Heart right ventricle (tissue), 16 donors: Measurements from ENCODE around the gene ADAT2. TPM values are rescaled to one million over a fixed set of nuclear protein-coding genes. Genes with fewer than 3 reads are reported as not detected.
"Not testable (repeated sequence)": the region's sequence is repeated elsewhere in the genome, so short reads cannot be mapped to it uniquely, and the experiment has no call there.

Source experiments
- ATAC-seq, 8 donors: fragments of 200-7000 bp; cut with Tn5 transposase; one replicate each; pipeline ENCODE4 v1.9.1; 2020; ENCODE audit warnings: mild to moderate bottlenecking in 8 of 8, moderate library complexity in 8 of 8, moderate number of reproducible peaks in 1 of 8
- DNase-seq, 2 donors: peaks; one replicate each; pipeline ENCODE4 v3.0.0-alpha.2; 2020
- H3K27ac ChIP-seq, 10 donors: fragments of 200-600 bp; sonication (generic) in 2 of 10; one replicate each; pipeline versions ENCODE4 v1.5.0 to v1.8.0; 2020 to 2022; ENCODE audit warnings: mild to moderate bottlenecking in 3 of 10
- H3K27me3 ChIP-seq, 7 donors: fragments of 200-600 bp; one replicate each; pipeline ENCODE4 v1.8.0; 2021 to 2022; ENCODE audit warnings: mild to moderate bottlenecking in 2 of 7
- H3K36me3 ChIP-seq, 9 donors: fragments of 200-600 bp; sonication (generic) in 1 of 9; one replicate each; pipeline versions ENCODE4 v1.5.0 to v1.8.0; 2020 to 2022; ENCODE audit warnings: mild to moderate bottlenecking in 2 of 9
- H3K4me1 ChIP-seq, 9 donors: fragments of 200-600 bp; sonication (generic) in 1 of 9; one replicate each; pipeline versions ENCODE4 v1.5.0 to v1.8.0; 2020 to 2022; ENCODE audit warnings: mild to moderate bottlenecking in 4 of 9
- H3K4me3 ChIP-seq, 10 donors: fragments of 200-600 bp; sonication (generic) in 2 of 10; one replicate each; pipeline versions ENCODE4 v1.5.0 to v1.8.0; 2020 to 2022; ENCODE audit warnings: mild to moderate bottlenecking in 7 of 10, moderate library complexity in 2 of 10
- H3K9me3 ChIP-seq, 11 donors: fragments of 200-600 bp in 10 of 11; sonication (generic) in 2 of 11; one replicate each; pipeline versions ENCODE4 v1.5.0 to v1.8.0; 2013 to 2022; ENCODE audit warnings: mild to moderate bottlenecking in 2 of 11, control low read depth in 1 of 11, moderate library complexity in 1 of 11
- WGBS, 2 donors: extraction: QIAGEN DNeasy Blood & Tissue Kit; methylation state at CpG; one replicate each; pipeline ENCODE4 v1.1.7; 2013; ENCODE audit warnings: inconsistent platforms in 1 of 2; 5-methylcytosine and 5-hydroxymethylcytosine counted together
- intact Hi-C, 10 donors: fragments of 100-400 bp; cut with DNase I; formaldehyde crosslinking; loops; one replicate each; pipeline versions ENCODE4 v1.11.1 to v1.14.2; 2022
- polyA plus RNA-seq, 2 donors: library from polyadenylated mRNA; stranded (reverse); fragments of 200-250 nt; gene quantifications; one replicate each; pipeline ENCODE4 v1.2.3, GENCODE V29; 2013
- total RNA-seq, 10 donors: library from RNA; stranded (reverse); fragmentation: NEBNext Ultra II Directional in 3 of 10; extraction: Animal tissue kit (Norgen Biotek cat#: 25700) in 3 of 10; gene quantifications; one replicate each; pipeline versions ENCODE4 v1.2.1 to v1.2.4, GENCODE V29; 2021 to 2023
- TF ChIP-seq, protein P1 (sequence below), 9 donors: fragments of 200-600 bp; sonication (generic) in 2 of 9; IDR thresholded peaks; one replicate each; pipeline versions ENCODE4 v1.5.0 to v1.8.0; 2021 to 2022; ENCODE audit warnings: antibody characterized with exemption in 9 of 9, mild to moderate bottlenecking in 5 of 9, moderate library complexity in 1 of 9
- donor health status: Arrhythmogenic right ventricular cardiomyopathy.
- donor health status: ischemic (EF 13 %, LVEDD 7.1; RV severe dilation, severe dysfunction).
- donor health status: healthy with polysubstance abuse.
- donor health status: DM: no; HTN: yes; CAD: no.
- donor health status: DM: no; HTN: no; CAD: no.
- donor health status: ischemic (EF 25% LVEDD 6.9; RV normal size, moderate dysfunction).
- donor health status: ischemic (EF 25% LVEDD 5.7; RV mildly dilated, moderate dysfunction).
- donor health status: healthy.
- donor health status: DM: yes; HTN: yes; CAD: no.
- donor health status: Ischemic cardiomyopathy.
- donor health status: ischemic (EF 35%, LVEDD 5.7; RV mildly dilated, moderate dysfunction).
- donor health status: nonischemic (EF 11% LVEDD 7.7; RV severe dilation, severe dysfunction).
- donor health status: DM: yes; HTN: yes; CAD: no.
- donor health status: PGD.
- donor health status: ischemic (EF 29% LVEDD 5.4; RV normal size, mild dysfunction).
- donor health status: nonischemic (EF 23%, LVEDD 6.1; RV moderate dilation, normal function).

The ADAT2 gene
- total and polyA plus RNA-seq, 12 donors = 0.98 to 4.3 (median 1.5) TPM

DNA sequence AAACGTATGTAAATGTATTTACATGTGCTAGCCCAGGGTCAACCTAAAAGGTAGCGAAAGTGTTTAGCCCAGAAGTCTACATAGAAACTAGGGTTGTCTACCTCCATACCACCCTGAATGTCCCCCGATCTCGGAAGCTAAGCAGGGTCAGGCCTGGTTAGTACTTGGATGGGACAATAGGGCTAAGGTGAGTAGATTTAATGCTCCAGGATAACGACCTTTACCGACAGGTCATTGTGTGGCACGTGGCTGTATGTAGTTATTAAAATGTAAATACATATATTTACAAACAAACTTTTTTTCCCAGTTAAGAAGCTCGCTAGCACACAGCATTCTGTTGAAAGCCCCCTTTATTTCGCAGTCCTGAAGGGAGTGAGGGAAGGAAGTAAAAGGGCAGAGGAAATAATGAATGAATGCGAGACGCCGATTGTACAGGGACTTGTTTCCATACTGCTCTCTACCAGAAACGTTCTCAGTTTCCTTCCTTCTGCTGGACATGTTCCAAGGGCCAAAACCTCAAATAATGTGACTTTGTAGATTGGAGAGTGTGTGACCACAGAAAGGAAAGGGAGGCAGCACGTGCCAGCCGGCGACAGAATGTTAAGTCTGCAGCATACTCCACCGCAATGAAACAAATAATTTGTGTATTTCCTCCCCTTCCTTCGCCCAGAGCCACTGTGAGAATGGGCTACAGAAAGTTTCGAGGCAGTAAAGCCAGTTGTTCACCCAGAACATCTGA, 612 bp downstream of the ADAT2 start:
- Histone ChIP-seq H3K4me3 (peak overlapping the region; percentile 54 to 86 (median 70)), H3K27ac (peak overlapping the region in 9 of 10 donors; percentile 57 to 85 (median 78)), H3K9me3 (no peaks in the 10 kb centered on the region), H3K4me1 (peaks cover 3 to 29% (median 22%) of the 10 kb centered on the region in 9 donors), H3K36me3 (peaks cover 0 to 12% (median 0%) of the 10 kb centered on the region in 9 donors), H3K27me3 (no peaks in the 10 kb centered on the region)
- TF ChIP-seq, protein P1, sequence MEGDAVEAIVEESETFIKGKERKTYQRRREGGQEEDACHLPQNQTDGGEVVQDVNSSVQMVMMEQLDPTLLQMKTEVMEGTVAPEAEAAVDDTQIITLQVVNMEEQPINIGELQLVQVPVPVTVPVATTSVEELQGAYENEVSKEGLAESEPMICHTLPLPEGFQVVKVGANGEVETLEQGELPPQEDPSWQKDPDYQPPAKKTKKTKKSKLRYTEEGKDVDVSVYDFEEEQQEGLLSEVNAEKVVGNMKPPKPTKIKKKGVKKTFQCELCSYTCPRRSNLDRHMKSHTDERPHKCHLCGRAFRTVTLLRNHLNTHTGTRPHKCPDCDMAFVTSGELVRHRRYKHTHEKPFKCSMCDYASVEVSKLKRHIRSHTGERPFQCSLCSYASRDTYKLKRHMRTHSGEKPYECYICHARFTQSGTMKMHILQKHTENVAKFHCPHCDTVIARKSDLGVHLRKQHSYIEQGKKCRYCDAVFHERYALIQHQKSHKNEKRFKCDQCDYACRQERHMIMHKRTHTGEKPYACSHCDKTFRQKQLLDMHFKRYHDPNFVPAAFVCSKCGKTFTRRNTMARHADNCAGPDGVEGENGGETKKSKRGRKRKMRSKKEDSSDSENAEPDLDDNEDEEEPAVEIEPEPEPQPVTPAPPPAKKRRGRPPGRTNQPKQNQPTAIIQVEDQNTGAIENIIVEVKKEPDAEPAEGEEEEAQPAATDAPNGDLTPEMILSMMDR (IDR thresholded peaks at IDR 0.05) = no peak
- 6 to 8% methylated on average over 19 of the region's 19 CpGs for WGBS, 2 donors
- DNase-seq = peak in 1 of 2 donors; percentile 12
- intact Hi-C loops = no loop called here
- peak in 6 of 8 donors; percentile 1 to 23 (median 16) for ATAC-seq

DNA sequence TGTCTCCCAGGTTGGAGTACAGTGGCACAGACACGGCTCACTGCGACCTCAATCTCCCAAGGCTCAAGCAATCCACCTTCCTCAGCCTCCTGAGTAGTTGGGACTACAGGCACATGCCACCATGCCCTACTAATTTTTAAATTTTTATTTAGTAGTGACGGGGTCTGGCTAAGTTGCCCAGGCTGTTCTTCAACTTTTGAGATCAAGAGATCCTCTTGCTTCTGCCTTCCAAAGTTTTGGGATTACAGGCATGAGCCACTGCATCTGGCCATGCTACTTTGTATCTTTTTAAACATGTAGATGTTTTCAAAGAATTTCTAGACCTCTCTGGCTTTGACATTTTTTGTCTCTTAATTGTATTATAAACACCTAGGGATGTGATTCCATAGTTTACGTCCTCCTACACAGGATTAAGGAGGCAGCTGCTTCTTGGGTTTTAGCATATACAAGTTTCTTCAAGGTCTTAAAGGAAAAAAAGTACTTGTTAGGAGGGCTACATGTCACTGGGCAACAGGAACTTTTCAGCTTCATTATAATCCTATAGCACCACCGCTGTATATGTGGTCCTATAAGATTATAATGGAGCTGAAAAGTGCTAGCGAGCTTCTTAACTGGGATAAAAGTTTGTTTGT, 1.3 kb downstream of the ADAT2 start:
- peak overlapping the region in 1 of 10 donors; percentile 70 for H3K27ac ChIP-seq
- TF ChIP-seq, protein P1 (IDR thresholded peaks at IDR 0.05) = no peak
- WGBS, 2 donors = 78 to 80% methylated on average over 6 of the region's 6 CpGs

DNA sequence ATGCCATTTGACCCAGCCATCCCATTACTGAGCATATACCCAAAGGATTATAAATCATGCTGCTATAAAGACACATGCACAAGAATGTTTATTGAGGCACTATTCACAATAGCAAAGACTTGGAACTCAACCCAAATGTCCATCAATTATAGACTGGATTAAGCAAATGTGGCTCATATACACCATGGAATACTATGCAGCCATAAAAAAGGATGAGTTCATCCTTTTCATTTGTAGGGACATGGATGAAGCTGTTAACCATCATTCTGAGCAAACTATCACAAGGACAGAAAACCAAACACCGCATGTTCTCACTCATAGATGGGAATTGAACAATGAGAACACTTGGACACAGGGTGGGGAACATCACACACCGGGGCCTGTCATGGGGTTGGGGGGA, 2.6 kb downstream of the ADAT2 start:
- H3K27me3 ChIP-seq, H3K27ac ChIP-seq, H3K36me3 ChIP-seq, H3K4me3 ChIP-seq, H3K9me3 ChIP-seq, intact Hi-C loops, DNase-seq, ATAC-seq: not testable (repeated sequence)
- WGBS, 2 donors = 98 to 100% methylated on average over 2 of the region's 2 CpGs
- peaks cover 3 to 28% (median 22%) of the 10 kb centered on the region in 9 donors for H3K4me1 ChIP-seq

More for the DNA sequence above, 1.3 kb downstream of the ADAT2 start:
- H3K9me3 ChIP-seq = no peaks in the 10 kb centered on the region
- ATAC-seq = no peak
- peaks cover 3 to 29% (median 22%) of the 10 kb centered on the region in 9 donors for H3K4me1 ChIP-seq
- H3K27me3 ChIP-seq = no peaks in the 10 kb centered on the region
- H3K4me3 ChIP-seq = peak overlapping the region; percentile 54 to 86 (median 70)
- peaks cover 0 to 7% (median 0%) of the 10 kb centered on the region in 9 donors for H3K36me3 ChIP-seq
- intact Hi-C loops = no loop called here
- no peak for DNase-seq

DNA sequence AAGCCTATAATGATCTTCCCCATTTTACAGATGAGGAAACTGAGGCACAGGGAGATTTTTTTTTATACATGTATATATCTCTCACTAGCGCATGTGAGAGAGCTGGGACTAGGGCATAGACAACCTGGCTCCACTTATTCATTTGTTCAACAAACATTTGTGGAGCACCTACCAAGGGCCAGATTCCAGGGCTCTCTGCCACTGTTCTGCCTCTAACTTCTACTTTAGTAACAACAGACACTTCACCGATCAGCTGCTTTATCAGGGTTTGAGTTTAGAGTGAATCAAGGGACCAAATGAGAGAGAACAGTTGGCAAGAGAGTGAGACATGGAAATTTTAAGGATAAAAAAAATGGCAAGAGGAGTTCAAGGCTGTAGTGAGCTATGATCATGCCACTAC, 7.4 kb downstream of the ADAT2 start:
- H3K27ac ChIP-seq = no peak overlapping the region
- H3K9me3 ChIP-seq = peaks cover 0 to 5% (median 0%) of the 10 kb centered on the region in 11 donors
- H3K36me3 ChIP-seq = peaks cover 0 to 13% (median 0%) of the 10 kb centered on the region in 9 donors
- DNase-seq (peak in 1 of 2 donors; percentile 8), ATAC-seq (peak in 5 of 8 donors; percentile 41 to 61 (median 58))
- H3K4me1 ChIP-seq = no peaks in the 10 kb centered on the region
- 72 to 76% methylated on average over 2 of the region's 2 CpGs for WGBS, 2 donors
- TF ChIP-seq, protein P1 (IDR thresholded peaks at IDR 0.05) = no peak
- H3K4me3 ChIP-seq = no peak overlapping the region
- H3K27me3 ChIP-seq = no peaks in the 10 kb centered on the region
- intact Hi-C loops = no loop called here
